ENCODE measurements around the gene IQCK.

The IQCK gene

DNA sequence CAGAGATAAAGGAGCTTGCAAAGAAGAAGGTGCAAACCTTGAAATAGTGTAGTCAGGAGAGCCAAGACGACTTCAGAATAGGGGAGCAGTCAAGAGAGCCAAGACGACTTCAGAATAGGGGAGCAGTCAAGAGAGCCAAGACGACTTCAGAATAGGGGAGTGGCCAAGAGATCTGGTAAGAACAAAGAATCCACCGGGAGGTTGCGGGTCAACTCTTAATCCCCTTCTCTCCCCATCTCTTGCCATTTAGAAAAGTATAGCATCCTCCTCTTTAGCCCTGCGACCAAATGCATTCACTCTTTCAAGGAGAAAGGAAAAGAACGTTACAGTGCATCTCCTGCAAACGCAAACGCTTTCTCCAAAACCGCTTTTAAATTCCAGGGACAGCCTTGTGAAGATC is 757 bp upstream of the IQCK start:
- no peak for TF ChIP-seq CTCF (IDR thresholded peaks at IDR 0.05; ENCODE audit: low read length, missing control alignments)
- peak overlapping the region; percentile 94 for H3K4me3 ChIP-seq (replicated peaks; ENCODE audit: low read depth, low read length)
- DNase-seq (ENCODE audit: low read depth) = no peak

DNA sequence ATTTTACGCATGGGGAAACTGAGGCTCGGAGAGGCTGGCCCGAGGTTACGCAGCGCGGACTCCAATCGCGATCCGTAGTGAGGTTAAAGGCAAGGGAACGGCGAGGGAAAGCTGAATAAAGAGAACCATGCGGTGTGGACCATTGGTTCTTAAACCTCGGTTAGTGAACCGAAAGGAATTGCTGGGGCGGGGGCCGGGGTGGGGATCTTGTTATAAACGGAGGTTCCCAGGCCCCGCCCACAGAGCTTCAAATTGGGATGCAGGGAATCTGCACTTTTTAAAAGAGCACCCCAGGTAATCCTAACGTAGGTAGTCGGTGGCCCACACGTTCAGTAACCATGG is 524 bp downstream of the IQCK start:
- peak; percentile 17 for DNase-seq (ENCODE audit: low read depth)
- TF ChIP-seq CTCF (IDR thresholded peaks at IDR 0.05; ENCODE audit: low read length, missing control alignments) = no peak

GRCh38 chr16:19722269-19722952 is 4.3 kb downstream of the IQCK start:
- no peak for DNase-seq (ENCODE audit: low read depth)
- TF ChIP-seq CTCF (IDR thresholded peaks at IDR 0.05; ENCODE audit: low read length, missing control alignments) = no peak
- no peak overlapping the region for H3K4me3 ChIP-seq (replicated peaks; ENCODE audit: low read depth, low read length)

More for the DNA sequence above, 524 bp downstream of the IQCK start:
- H3K4me3 ChIP-seq (replicated peaks; ENCODE audit: low read depth, low read length) = peak overlapping the region; percentile 94

GRCh38 chr16:19722981-19723380 is 4.9 kb downstream of the IQCK start:
- no peak overlapping the region for H3K4me3 ChIP-seq (replicated peaks; ENCODE audit: low read depth, low read length)
- TF ChIP-seq CTCF (IDR thresholded peaks at IDR 0.05; ENCODE audit: low read length, missing control alignments) = no peak
- no peak for DNase-seq (ENCODE audit: low read depth)

DNA sequence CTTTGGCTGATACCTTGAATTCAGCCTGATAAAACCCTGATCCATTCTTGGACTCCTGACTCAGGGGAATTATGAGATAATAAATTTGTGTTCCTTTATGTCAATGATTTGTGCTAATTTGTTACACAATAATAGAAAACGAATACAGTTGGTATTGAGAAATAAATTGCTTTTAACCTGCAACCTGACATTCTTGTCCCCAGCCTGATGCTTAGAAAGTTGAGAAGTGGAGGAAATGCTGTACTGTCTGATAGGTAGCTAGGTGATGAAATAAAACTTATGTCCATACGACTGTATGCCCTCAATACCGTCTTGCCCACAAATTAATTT is 10.5 kb downstream of the IQCK start:
- DNase-seq (ENCODE audit: low read depth) = no peak
- TF ChIP-seq CTCF (IDR thresholded peaks at IDR 0.05; ENCODE audit: low read length, missing control alignments) = no peak
- H3K4me3 ChIP-seq (replicated peaks; ENCODE audit: low read depth, low read length) = no peak overlapping the region

- DNase-seq (ENCODE audit: low read depth) = no peak
- H3K4me3 ChIP-seq (replicated peaks; ENCODE audit: low read depth, low read length) = no peak overlapping the region
- TF ChIP-seq CTCF (IDR thresholded peaks at IDR 0.05; ENCODE audit: low read length, missing control alignments) = no peak
Observed at GRCh38 chr16:19733551-19733950, 15.5 kb downstream of the IQCK start.

All from fibroblast of pulmonary artery (primary cell).